Neural cell (in vitro differentiated cells): Measurements from ENCODE around the gene GLIS2. TPM values are rescaled to one million over a fixed set of nuclear protein-coding genes. Genes with fewer than 3 reads are reported as not detected.

Experiments used
- H2AFZ ChIP-seq: fragments of 200-600, 300-800 bp; sonication (generic), shearing (Covaris generic); 2 replicates; pipeline ENCODE4 v1.6.0; 2014; ENCODE audit warnings: low read depth, mild to moderate bottlenecking, antibody characterized with exemption, low read length, moderate library complexity
- H3F3A ChIP-seq: fragments of 200-600 bp; shearing (Covaris generic); 2 replicates; pipeline ENCODE4 v1.6.1; 2016; ENCODE audit warnings: mild to moderate bottlenecking, moderate library complexity, mixed read lengths, antibody characterized with exemption, low read length; ENCODE audit not compliant: insufficient read depth, poor library complexity, severe bottlenecking
- H3K27ac ChIP-seq: fragments of 200-600, 300-800 bp; sonication (generic), shearing (Covaris generic); 2 replicates; pipeline ENCODE4 v1.5.1; 2014; ENCODE audit warnings: mild to moderate bottlenecking, low read length, moderate library complexity
- H3K27me3 ChIP-seq: fragments of 300-800, 200-600 bp; sonication (generic), shearing (Covaris generic); 2 replicates; pipeline ENCODE4 v1.6.0; 2014; ENCODE audit warnings: mild to moderate bottlenecking, low read depth, low read length, moderate library complexity; ENCODE audit not compliant: insufficient read depth
- H3K36me3 ChIP-seq: fragments of 300-800, 200-600 bp; sonication (generic), shearing (Covaris generic); 2 replicates; pipeline ENCODE4 v1.5.1; 2014; ENCODE audit warnings: mild to moderate bottlenecking, antibody characterized with exemption, low read length, moderate library complexity; ENCODE audit not compliant: insufficient read depth
- H3K4me2 ChIP-seq: fragments of 300-800, 200-600 bp; sonication (generic), shearing (Covaris generic); 2 replicates; pipeline ENCODE4 v1.6.0; 2014; ENCODE audit warnings: mild to moderate bottlenecking, low read length
- H3K4me3 ChIP-seq: fragments of 300-800, 200-600 bp; sonication (generic), shearing (Covaris generic); 2 replicates; pipeline ENCODE4 v1.5.1; 2014; ENCODE audit warnings: mild to moderate bottlenecking, low read length, moderate library complexity
- H3K79me2 ChIP-seq: fragments of 200-600 bp; shearing (Covaris generic); replicated peaks from 2 replicates; pipeline ENCODE4 v1.6.0; 2014; ENCODE audit warnings: mild to moderate bottlenecking, low read length, moderate library complexity; ENCODE audit not compliant: insufficient read depth
- H3K9ac ChIP-seq: fragments of 300-800, 200-600 bp; sonication (generic), shearing (Covaris generic); 2 replicates; pipeline ENCODE4 v1.6.1; 2016; ENCODE audit warnings: mild to moderate bottlenecking, low read length, mixed read lengths
- H3K9me2 ChIP-seq: fragments of 200-600 bp; shearing (Covaris generic); 2 replicates; pipeline ENCODE4 v1.6.1; 2016; ENCODE audit warnings: mild to moderate bottlenecking, low read length, mixed read lengths; ENCODE audit not compliant: insufficient read depth
- H3K9me3 ChIP-seq: fragments of 200-600, 300-800 bp; sonication (generic), shearing (Covaris generic); 2 replicates; pipeline ENCODE4 v1.6.1; 2016; ENCODE audit warnings: mild to moderate bottlenecking, mixed run types, low read length, moderate library complexity, mixed read lengths
- H4K20me1 ChIP-seq: fragments of 200-600 bp; shearing (Covaris generic); 2 replicates; pipeline ENCODE4 v1.6.1; 2016; ENCODE audit warnings: mild to moderate bottlenecking, mixed run types; ENCODE audit not compliant: insufficient read depth
- CTCF ChIP-seq: fragments of 450-650 bp; IDR thresholded peaks from 2 replicates; pipeline ENCODE4 v1.5.1; 2014; ENCODE audit warnings: antibody characterized with exemption, mild to moderate bottlenecking, moderate library complexity; ENCODE audit not compliant: poor library complexity, severe bottlenecking
- EP300 ChIP-seq: fragments of 450-650 bp; conservative IDR thresholded peaks from 2 replicates; pipeline ENCODE4 v1.6.1; 2014; ENCODE audit warnings: antibody characterized with exemption, mild to moderate bottlenecking, moderate library complexity; ENCODE audit not compliant: poor library complexity, severe bottlenecking
- EZH2 ChIP-seq: fragments of 200-600, 300-800 bp; shearing (Covaris generic), sonication (generic); IDR thresholded peaks from 2 replicates; pipeline ENCODE4 v1.6.1; 2014; ENCODE audit warnings: antibody characterized with exemption, low read length, borderline replicate concordance, mild to moderate bottlenecking; ENCODE audit not compliant: insufficient read depth, poor library complexity, severe bottlenecking
- MXI1 ChIP-seq: fragments of 450-650 bp; conservative IDR thresholded peaks from 2 replicates; pipeline ENCODE4 v1.6.1; 2014; ENCODE audit warnings: antibody characterized with exemption, mild to moderate bottlenecking; ENCODE audit not compliant: poor library complexity, severe bottlenecking
- POLR2AphosphoS5 ChIP-seq: IDR thresholded peaks from 2 replicates; pipeline ENCODE4 v1.6.1; 2012
- RAD21 ChIP-seq: fragments of 450-650 bp; conservative IDR thresholded peaks from 2 replicates; pipeline ENCODE4 v1.6.1; 2014; ENCODE audit warnings: antibody characterized with exemption, mild to moderate bottlenecking, moderate library complexity
- REST ChIP-seq: IDR thresholded peaks from 2 replicates; pipeline ENCODE4 v1.6.1; 2012; ENCODE audit warnings: borderline replicate concordance
- SMC3 ChIP-seq: fragments of 450-650 bp; conservative IDR thresholded peaks from 2 replicates; pipeline ENCODE4 v1.6.1; 2014; ENCODE audit warnings: antibody characterized with exemption, mild to moderate bottlenecking, moderate library complexity; ENCODE audit not compliant: poor library complexity
- TAF1 ChIP-seq: IDR thresholded peaks from 2 replicates; pipeline ENCODE4 v1.6.1; 2012; ENCODE audit warnings: low read depth
- polyA plus RNA-seq: library from polyadenylated mRNA; depleted of rRNA; stranded (reverse); fragments of >200 nt; gene quantifications from 2 replicates; pipeline ENCODE4 v1.2.3, GENCODE V29; 2014

The GLIS2 gene
- polyA plus RNA-seq, 1 donor from 2014 or later: 2.6 TPM

- no peak overlapping the region for H3K4me2 ChIP-seq
- no peaks in the 10 kb centered on the region for H4K20me1 ChIP-seq
- H3K79me2 ChIP-seq: peaks cover 10% of the 10 kb centered on the region
- H3K36me3 ChIP-seq: no peaks in the 10 kb centered on the region
- no peaks in the 10 kb centered on the region for H3K9me2 ChIP-seq
- H3K27ac ChIP-seq: no peak overlapping the region
- no peaks in the 10 kb centered on the region for H3F3A ChIP-seq
- no peaks in the 10 kb centered on the region for H3K9me3 ChIP-seq
- H3K9ac ChIP-seq: no peak overlapping the region
- no peak overlapping the region for H2AFZ ChIP-seq
- TF ChIP-seq POLR2AphosphoS5: no peak
- no peak for TF ChIP-seq CTCF
- TF ChIP-seq RAD21: no peak
- TF ChIP-seq SMC3: no peak
- no peak for TF ChIP-seq EZH2
- no peak for TF ChIP-seq EP300
- TF ChIP-seq TAF1: no peak
- TF ChIP-seq MXI1: no peak
- no peak for TF ChIP-seq REST
- no peaks in the 10 kb centered on the region for H3K27me3 ChIP-seq
- H3K4me3 ChIP-seq: no peak overlapping the region
Observed at GRCh38 chr16:4344983-4345835, 29.3 kb downstream of the GLIS2 start.

GRCh38 chr16:4345836-4346781 is 30.2 kb downstream of the GLIS2 start:
- Histone ChIP-seq H3K36me3 (no peaks in the 10 kb centered on the region), H4K20me1 (no peaks in the 10 kb centered on the region), H3K9ac (no peak overlapping the region), H3K79me2 (peaks cover 10% of the 10 kb centered on the region), H3K4me2 (no peak overlapping the region), H3K9me3 (no peaks in the 10 kb centered on the region), H3K4me3 (no peak overlapping the region), H3K27ac (no peak overlapping the region), H2AFZ (no peak overlapping the region), H3K27me3 (no peaks in the 10 kb centered on the region), H3K9me2 (no peaks in the 10 kb centered on the region), H3F3A (no peaks in the 10 kb centered on the region)
- TF ChIP-seq EP300 (no peak), TAF1 (no peak), RAD21 (no peak), POLR2AphosphoS5 (no peak), MXI1 (no peak), CTCF (no peak), EZH2 (no peak), SMC3 (no peak), REST (no peak)
